WTC11 (cell line): Measurements from ENCODE around the gene KIAA1671. TPM values are rescaled to one million over a fixed set of nuclear protein-coding genes. Genes with fewer than 3 reads are reported as not detected.

ENCODE experiments used
- ATAC-seq: fragments of 200-7000 bp; cut with Tn5 transposase; 2 replicates; pipeline ENCODE4 v1.10.0; 2021; ENCODE audit warnings: mild to moderate bottlenecking, moderate library complexity
- CTCF ChIA-PET: fragments of 300-600 bp; sonication (Branson Sonifier 250); formaldehyde crosslinking; loops from one replicate; lab custom pipeline; 2021; ENCODE audit warnings: antibody characterized with exemption; lab: Charles Lee
- POLR2A ChIA-PET: fragments of 350-600 bp; sonication (Branson Sonifier 250); formaldehyde crosslinking; loops from one replicate; lab custom pipeline; 2021; ENCODE audit warnings: antibody characterized with exemption; lab: Charles Lee
- DNase-seq: peaks from one replicate; pipeline ENCODE4 v3.0.0; 2021; ENCODE audit warnings: low spot score
- H3K27ac Mint-ChIP-seq: 2 replicates; pipeline ENCODE4 v1.8.0; 2021; ENCODE audit warnings: mixed read lengths
- H3K27me3 Mint-ChIP-seq: 2 replicates; pipeline ENCODE4 v1.8.0; 2021; ENCODE audit warnings: low read depth, mild to moderate bottlenecking, moderate library complexity, mixed read lengths
- H3K36me3 Mint-ChIP-seq: 2 replicates; pipeline ENCODE4 v1.8.0; 2021; ENCODE audit warnings: mixed read lengths
- H3K4me1 Mint-ChIP-seq: 2 replicates; pipeline ENCODE4 v1.8.0; 2022; ENCODE audit warnings: mixed read lengths
- H3K4me3 Mint-ChIP-seq: 2 replicates; pipeline ENCODE4 v1.8.0; 2021; ENCODE audit warnings: mild to moderate bottlenecking, moderate library complexity, mixed read lengths
- H3K9me3 Mint-ChIP-seq: 2 replicates; pipeline ENCODE4 v1.8.0; 2021; ENCODE audit warnings: mixed read lengths
- ATF3 ChIP-seq: sonication (generic); formaldehyde crosslinking; conservative IDR thresholded peaks from 2 replicates; pipeline ENCODE4 v1.8.1; 2022; ENCODE audit warnings: mild to moderate bottlenecking, missing genetic modification reagents
- CDX4 ChIP-seq: fragments of 250-450 bp; sonication (Bioruptor Pico); IDR thresholded peaks from 2 replicates; pipeline ENCODE4 v1.9.0; 2021; ENCODE audit warnings: moderate library complexity, mild to moderate bottlenecking, inconsistent platforms, borderline replicate concordance
- CREB1 ChIP-seq: sonication (generic); formaldehyde crosslinking; IDR thresholded peaks from 2 replicates; pipeline ENCODE4 v1.8.0; 2023; ENCODE audit warnings: mild to moderate bottlenecking, missing genetic modification reagents
- CREM ChIP-seq: sonication (generic); formaldehyde crosslinking; IDR thresholded peaks from 2 replicates; pipeline ENCODE4 v1.8.1; 2022; ENCODE audit warnings: mild to moderate bottlenecking, missing genetic modification reagents, moderate library complexity
- ESRRA ChIP-seq: sonication (generic); formaldehyde crosslinking; IDR thresholded peaks from 2 replicates; pipeline ENCODE4 v1.8.1; 2022; ENCODE audit warnings: mild to moderate bottlenecking, missing genetic modification reagents, borderline replicate concordance
- GTF2I ChIP-seq: fragments of 250-450 bp; sonication (Bioruptor Pico); conservative IDR thresholded peaks from 2 replicates; pipeline ENCODE4 v1.4.0; 2021; ENCODE audit warnings: mild to moderate bottlenecking
- HMGA2 ChIP-seq: fragments of 250-450 bp; sonication (Bioruptor Pico); IDR thresholded peaks from 2 replicates; pipeline ENCODE4 v1.4.0; 2021; ENCODE audit warnings: mild to moderate bottlenecking, moderate library complexity
- MYBL2 ChIP-seq: sonication (generic); formaldehyde crosslinking; IDR thresholded peaks from 2 replicates; pipeline ENCODE4 v1.8.1; 2023; ENCODE audit warnings: mild to moderate bottlenecking, moderate library complexity, missing genetic modification reagents
- NFYB ChIP-seq: sonication (generic); formaldehyde crosslinking; conservative IDR thresholded peaks from 2 replicates; pipeline ENCODE4 v1.8.0; 2022; ENCODE audit warnings: low read depth, missing genetic modification reagents
- NR1H2 ChIP-seq: sonication (generic); formaldehyde crosslinking; IDR thresholded peaks from 2 replicates; pipeline ENCODE4 v1.9.0; 2021; ENCODE audit warnings: mild to moderate bottlenecking, moderate library complexity, missing genetic modification reagents
- RORB ChIP-seq: fragments of 250-450 bp; sonication (Bioruptor Pico); IDR thresholded peaks from 2 replicates; pipeline ENCODE4 v1.9.0; 2021; ENCODE audit warnings: mild to moderate bottlenecking
- SMAD4 ChIP-seq: sonication (generic); formaldehyde crosslinking; IDR thresholded peaks from 2 replicates; pipeline ENCODE4 v1.8.0; 2022; ENCODE audit warnings: mild to moderate bottlenecking, missing genetic modification reagents
- SP1 ChIP-seq: sonication (generic); formaldehyde crosslinking; conservative IDR thresholded peaks from 2 replicates; pipeline ENCODE4 v1.8.1; 2022; ENCODE audit warnings: missing genetic modification reagents
- ZNF121 ChIP-seq: sonication (generic); formaldehyde crosslinking; IDR thresholded peaks from 2 replicates; pipeline ENCODE4 v1.8.0; 2023; ENCODE audit warnings: missing genetic modification reagents
- ZNF219 ChIP-seq: sonication (generic); formaldehyde crosslinking; IDR thresholded peaks from 2 replicates; pipeline ENCODE4 v1.8.0; 2023; ENCODE audit warnings: missing genetic modification reagents, mild to moderate bottlenecking, borderline replicate concordance
- ZNF317 ChIP-seq: sonication (generic); formaldehyde crosslinking; IDR thresholded peaks from 2 replicates; pipeline ENCODE4 v1.8.1; 2023; ENCODE audit warnings: low read depth, mild to moderate bottlenecking, moderate library complexity, missing genetic modification reagents, borderline replicate concordance
- ZNF396 ChIP-seq: fragments of 250-450 bp; sonication (Bioruptor Pico); IDR thresholded peaks from 2 replicates; pipeline ENCODE4 v1.8.0; 2021; ENCODE audit warnings: mild to moderate bottlenecking, moderate library complexity, borderline replicate concordance
- ZNF416 ChIP-seq: fragments of 250-450 bp; sonication (Bioruptor Pico); IDR thresholded peaks from 2 replicates; pipeline ENCODE4 v1.9.0; 2021; ENCODE audit warnings: mild to moderate bottlenecking, inconsistent platforms
- ZNF423 ChIP-seq: fragments of 250-450 bp; sonication (Bioruptor Pico); IDR thresholded peaks from 2 replicates; pipeline ENCODE4 v2.1.2; 2022; ENCODE audit warnings: mild to moderate bottlenecking, moderate library complexity
- total RNA-seq: library from RNA; stranded (reverse); gene quantifications from 3 replicates; pipeline ENCODE4 v1.2.3, GENCODE V29; 2021
- TF ChIP-seq, protein P1 (sequence below): sonication (generic); formaldehyde crosslinking; IDR thresholded peaks from 2 replicates; pipeline ENCODE4 v1.8.1; 2022; ENCODE audit warnings: mild to moderate bottlenecking, moderate library complexity, missing genetic modification reagents
- TF ChIP-seq, protein P2 (sequence below): sonication (generic); formaldehyde crosslinking; IDR thresholded peaks from 2 replicates; pipeline ENCODE4 v1.8.0; 2022; ENCODE audit warnings: missing genetic modification reagents

KIAA1671 gene
- total RNA-seq, 1 experiment from 2014 or later, result 26.0 TPM

DNA sequence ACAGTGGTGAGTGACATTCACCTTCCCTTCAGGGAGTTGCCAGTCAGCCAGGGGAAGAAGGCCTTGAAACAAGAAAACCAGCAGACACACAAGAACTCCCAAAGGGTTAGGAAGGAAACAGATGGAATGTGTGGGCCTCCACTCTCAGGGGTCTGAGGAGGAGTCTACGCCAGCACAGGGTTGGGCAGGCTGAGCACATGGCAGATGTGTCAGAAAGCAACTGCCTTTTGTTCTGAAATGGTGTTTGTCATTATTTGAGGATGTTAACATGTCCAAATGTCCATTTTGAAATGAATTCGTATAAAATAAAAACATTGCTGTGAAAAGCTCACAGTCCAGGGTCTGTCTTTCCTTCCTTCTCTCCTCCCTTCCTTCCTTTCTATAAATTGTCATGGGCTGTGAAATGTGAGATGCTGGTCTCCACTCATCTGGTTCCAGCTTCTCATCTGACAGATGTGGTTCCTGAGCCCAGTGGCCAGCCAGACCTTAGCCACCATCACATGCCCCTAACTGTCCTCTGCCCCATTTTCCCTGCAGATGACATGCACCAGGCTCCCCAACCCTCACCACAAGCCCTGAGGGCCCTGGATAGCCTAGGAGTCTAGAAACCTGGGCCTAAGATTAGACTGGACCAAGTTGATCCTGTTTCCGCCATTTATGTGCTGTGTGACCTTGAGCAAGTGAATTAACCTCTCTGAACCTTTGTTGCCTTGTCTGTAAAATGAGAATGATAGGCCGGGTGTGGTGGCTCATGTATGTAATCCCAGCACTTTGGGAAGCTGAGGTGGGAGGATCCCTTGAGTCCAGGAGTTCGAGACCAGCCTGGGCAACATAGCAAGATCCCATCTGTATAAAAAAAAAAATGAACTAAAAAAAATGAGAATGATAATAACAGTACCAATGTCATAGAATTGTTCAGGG is 190.9 kb downstream of the KIAA1671 start:
- Mint-ChIP-seq H3K4me1 (peaks cover 21% of the 10 kb centered on the region), H3K9me3 (peaks cover 6% of the 10 kb centered on the region), H3K4me3 (no peak overlapping the region), H3K36me3 (peaks cover under 1% of the 10 kb centered on the region; the same call in 1 of the 2 replicates), H3K27ac (no peak overlapping the region)
- POLR2A ChIA-PET, result interaction anchor here (1.3 kb wide), 1 partner anchor 19 kb away, joined by 3 read pairs; no protein-coding TSS in a partner anchor
- ATAC-seq, result no peak
- DNase-seq, result no peak
- TF ChIP-seq MYBL2 (CRISPR knock-in tag), result no peak
- TF ChIP-seq ZNF317 (CRISPR knock-in tag), result no peak
- no peak for TF ChIP-seq RORB (CRISPR knock-in tag)
- TF ChIP-seq GTF2I, result peak; percentile 66; the same call in 1 of the 2 replicates
- TF ChIP-seq ZNF121 (CRISPR knock-in tag), result peak; percentile 81
- TF ChIP-seq, all 79 proteins: peak for 2
- H3K27me3 Mint-ChIP-seq, result no peaks in the 10 kb centered on the region
- CTCF ChIA-PET, result interaction anchor here (1.2 to 1.9 kb wide), 4 partner anchors 24 to 62 kb away, joined by 3 to 7 read pairs (median 4); no protein-coding TSS in a partner anchor

GRCh38 chr22:25144522-25144921 is 192.0 kb downstream of the KIAA1671 start:
- no peak overlapping the region for H3K27ac Mint-ChIP-seq
- ChIA-PET POLR2A (no interaction called here), CTCF (interaction anchor here (1.2 to 1.9 kb wide), 3 partner anchors 14 to 33 kb away, joined by 3 to 6 read pairs (median 3); no protein-coding TSS in a partner anchor)
- H3K36me3 Mint-ChIP-seq, result no peaks in the 10 kb centered on the region
- no peak for TF ChIP-seq ZNF219
- H3K4me1 Mint-ChIP-seq, result peaks cover 31% of the 10 kb centered on the region
- no peaks in the 10 kb centered on the region for H3K27me3 Mint-ChIP-seq
- H3K9me3 Mint-ChIP-seq, result 0 out of 2 replicates have a peak, but pooled peaks cover 2% of the 10 kb centered on the region
- no peak overlapping the region for H3K4me3 Mint-ChIP-seq
- ATAC-seq, result no peak
- no peak for DNase-seq

DNA sequence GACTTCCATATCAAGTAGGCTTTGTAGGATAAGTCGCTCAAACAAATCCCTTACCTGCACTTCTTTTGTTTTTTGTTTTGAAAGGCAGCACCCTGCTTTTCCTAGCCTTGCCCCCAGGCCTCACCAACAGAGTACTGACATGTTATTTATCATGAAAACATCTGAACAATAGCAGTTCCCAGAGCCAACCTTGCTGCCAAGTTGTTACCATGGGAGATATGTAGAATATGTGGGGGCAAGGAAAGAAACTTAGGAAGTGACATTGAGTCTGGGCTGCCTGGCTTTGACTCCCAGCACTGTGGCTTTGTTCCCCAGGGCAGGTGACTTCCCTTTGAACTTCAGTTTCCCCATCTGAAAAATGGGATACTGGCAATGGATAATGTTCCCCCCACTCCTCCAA is 193.8 kb downstream of the KIAA1671 start:
- no peaks in the 10 kb centered on the region for H3K27me3 Mint-ChIP-seq
- ChIA-PET CTCF (interaction anchor here (0.9 to 4.7 kb wide), 4 partner anchors 12 to 65 kb away, joined by 3 to 22 read pairs (median 5); no protein-coding TSS in a partner anchor), POLR2A (no interaction called here)
- H3K4me3 Mint-ChIP-seq, result no peak overlapping the region
- no peak overlapping the region; the same call in 1 of the 2 replicates for H3K27ac Mint-ChIP-seq
- no peak for ATAC-seq
- peaks cover 36% of the 10 kb centered on the region for H3K4me1 Mint-ChIP-seq
- H3K9me3 Mint-ChIP-seq, result no peaks in the 10 kb centered on the region
- TF ChIP-seq CREM (CRISPR knock-in tag) (no peak), ESRRA (CRISPR knock-in tag) (no peak), ZNF219 (no peak), ZNF416 (CRISPR knock-in tag) (no peak), SMAD4 (no peak), ZNF396 (CRISPR knock-in tag) (no peak), NFYB (CRISPR knock-in tag) (no peak), ATF3 (CRISPR knock-in tag) (no peak), ZNF423 (no peak), CREB1 (CRISPR knock-in tag) (no peak), NR1H2 (CRISPR knock-in tag) (no peak), ZNF317 (CRISPR knock-in tag) (no peak), RORB (CRISPR knock-in tag) (no peak), SP1 (CRISPR knock-in tag) (no peak), HMGA2 (CRISPR knock-in tag) (no peak), CDX4 (CRISPR knock-in tag) (no peak)
- TF ChIP-seq, protein P1, sequence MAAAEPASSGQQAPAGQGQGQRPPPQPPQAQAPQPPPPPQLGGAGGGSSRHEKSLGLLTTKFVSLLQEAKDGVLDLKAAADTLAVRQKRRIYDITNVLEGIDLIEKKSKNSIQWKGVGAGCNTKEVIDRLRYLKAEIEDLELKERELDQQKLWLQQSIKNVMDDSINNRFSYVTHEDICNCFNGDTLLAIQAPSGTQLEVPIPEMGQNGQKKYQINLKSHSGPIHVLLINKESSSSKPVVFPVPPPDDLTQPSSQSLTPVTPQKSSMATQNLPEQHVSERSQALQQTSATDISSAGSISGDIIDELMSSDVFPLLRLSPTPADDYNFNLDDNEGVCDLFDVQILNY (CRISPR knock-in tag), result no peak
- TF ChIP-seq, protein P2, sequence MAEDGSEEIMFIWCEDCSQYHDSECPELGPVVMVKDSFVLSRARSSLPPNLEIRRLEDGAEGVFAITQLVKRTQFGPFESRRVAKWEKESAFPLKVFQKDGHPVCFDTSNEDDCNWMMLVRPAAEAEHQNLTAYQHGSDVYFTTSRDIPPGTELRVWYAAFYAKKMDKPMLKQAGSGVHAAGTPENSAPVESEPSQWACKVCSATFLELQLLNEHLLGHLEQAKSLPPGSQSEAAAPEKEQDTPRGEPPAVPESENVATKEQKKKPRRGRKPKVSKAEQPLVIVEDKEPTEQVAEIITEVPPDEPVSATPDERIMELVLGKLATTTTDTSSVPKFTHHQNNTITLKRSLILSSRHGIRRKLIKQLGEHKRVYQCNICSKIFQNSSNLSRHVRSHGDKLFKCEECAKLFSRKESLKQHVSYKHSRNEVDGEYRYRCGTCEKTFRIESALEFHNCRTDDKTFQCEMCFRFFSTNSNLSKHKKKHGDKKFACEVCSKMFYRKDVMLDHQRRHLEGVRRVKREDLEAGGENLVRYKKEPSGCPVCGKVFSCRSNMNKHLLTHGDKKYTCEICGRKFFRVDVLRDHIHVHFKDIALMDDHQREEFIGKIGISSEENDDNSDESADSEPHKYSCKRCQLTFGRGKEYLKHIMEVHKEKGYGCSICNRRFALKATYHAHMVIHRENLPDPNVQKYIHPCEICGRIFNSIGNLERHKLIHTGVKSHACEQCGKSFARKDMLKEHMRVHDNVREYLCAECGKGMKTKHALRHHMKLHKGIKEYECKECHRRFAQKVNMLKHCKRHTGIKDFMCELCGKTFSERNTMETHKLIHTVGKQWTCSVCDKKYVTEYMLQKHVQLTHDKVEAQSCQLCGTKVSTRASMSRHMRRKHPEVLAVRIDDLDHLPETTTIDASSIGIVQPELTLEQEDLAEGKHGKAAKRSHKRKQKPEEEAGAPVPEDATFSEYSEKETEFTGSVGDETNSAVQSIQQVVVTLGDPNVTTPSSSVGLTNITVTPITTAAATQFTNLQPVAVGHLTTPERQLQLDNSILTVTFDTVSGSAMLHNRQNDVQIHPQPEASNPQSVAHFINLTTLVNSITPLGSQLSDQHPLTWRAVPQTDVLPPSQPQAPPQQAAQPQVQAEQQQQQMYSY (CRISPR knock-in tag), result no peak
- DNase-seq, result no peak
- H3K36me3 Mint-ChIP-seq, result no peaks in the 10 kb centered on the region
